Endothelial cell of umbilical vein (primary cell): ENCODE measurements around the gene SMIM21. TPM values are rescaled to one million over a fixed set of nuclear protein-coding genes. Genes with fewer than 3 reads are reported as not detected.

Source experiments
- BruUV-seq: library from RNA; stranded (reverse); fragments of 400-500 nt; replicated peaks from 2 replicates; lab custom pipeline; 2021; lab: Mats Ljungman, UMichigan
- CTCF ChIA-PET: fragments of 300-600, 350-600 bp; sonication (Branson Sonifier 250); formaldehyde crosslinking; loops from one replicate; lab custom pipeline; 2021; ENCODE audit warnings: antibody characterized with exemption, inconsistent platforms; lab: Charles Lee
- POLR2A ChIA-PET: fragments of 300-600, 350-600 bp; sonication (Branson Sonifier 250); formaldehyde crosslinking; loops from one replicate; lab custom pipeline; 2021; ENCODE audit warnings: antibody characterized with exemption, inconsistent platforms; lab: Charles Lee
- DNase-seq: peaks from one replicate; pipeline ENCODE4 v3.0.0-alpha.2; 2011; ENCODE audit warnings: low read depth, low spot score
- FAIRE-seq: peaks from 2 replicates; lab custom pipeline; 2011; peaks lifted over from hg19 to GRCh38; lab: Jason Lieb, UNC
- H2AFZ ChIP-seq: 2 replicates; pipeline ENCODE4 v1.6.0; 2012; ENCODE audit warnings: low read depth, low read length, control low read depth, inconsistent platforms
- H3K27ac ChIP-seq: 2 replicates; pipeline ENCODE4 v1.5.1; 2011; ENCODE audit warnings: low read depth, mild to moderate bottlenecking, control low read depth, low read length, moderate library complexity; ENCODE audit not compliant: insufficient read depth
- H3K27me3 ChIP-seq, 2 experiments: 2 replicates each; pipeline versions ENCODE4 v1.6.0 to v1.6.1; 2011; ENCODE audit warnings: low read length in 2 of 2, mixed read lengths in 1 of 2; ENCODE audit not compliant: control insufficient read depth in 2 of 2, insufficient read depth in 2 of 2
- H3K36me3 ChIP-seq, 2 experiments: 2 replicates in 1 of 2; 3 replicates in 1 of 2; pipeline ENCODE4 v1.5.1; 2011; ENCODE audit warnings: low read length in 2 of 2, mild to moderate bottlenecking in 1 of 2, moderate library complexity in 1 of 2; ENCODE audit not compliant: control insufficient read depth in 2 of 2, insufficient read depth in 2 of 2; ENCODE audit errors: extremely low read depth in 1 of 2
- H3K4me1 ChIP-seq: 3 replicates; pipeline ENCODE4 v1.5.1; 2011; ENCODE audit warnings: mild to moderate bottlenecking, low read length; ENCODE audit not compliant: control insufficient read depth, insufficient read depth; ENCODE audit errors: extremely low read depth
- H3K4me2 ChIP-seq: 2 replicates; pipeline ENCODE4 v1.6.1; 2011; ENCODE audit warnings: low read length, control low read depth, mixed read lengths; ENCODE audit not compliant: insufficient read depth
- H3K4me3 ChIP-seq, 3 experiments: fragments of 200-600 bp in 1 of 3; sonication (generic), shearing (Covaris generic) in 1 of 3; replicated peaks in 1 of 3; 2 replicates each; pipeline ENCODE4 v1.5.1; 2011 to 2016; ENCODE audit warnings: control low read depth in 3 of 3, low read length in 3 of 3, mild to moderate bottlenecking in 2 of 3, inconsistent platforms in 1 of 3, low read depth in 1 of 3, moderate library complexity in 1 of 3; ENCODE audit not compliant: insufficient read depth in 1 of 3
- H3K79me2 ChIP-seq: 2 replicates; pipeline ENCODE4 v1.6.0; 2012; ENCODE audit warnings: low read length, inconsistent platforms; ENCODE audit not compliant: control insufficient read depth, insufficient read depth
- H3K9ac ChIP-seq: replicated peaks from 2 replicates; pipeline ENCODE3; 2011; ENCODE audit warnings: low read length, control low read depth; ENCODE audit not compliant: insufficient read depth; ENCODE audit errors: extremely low read depth
- H3K9me1 ChIP-seq: replicated peaks from 3 replicates; pipeline ENCODE4 v1.6.0; 2011; ENCODE audit warnings: mild to moderate bottlenecking, low read length; ENCODE audit not compliant: control insufficient read depth, insufficient read depth; ENCODE audit errors: extremely low read depth
- H3K9me3 ChIP-seq: replicated peaks from 2 replicates; pipeline ENCODE4 v1.5.1; 2012; ENCODE audit warnings: low read length, inconsistent platforms; ENCODE audit not compliant: control insufficient read depth, insufficient read depth
- H4K20me1 ChIP-seq: replicated peaks from 2 replicates; pipeline ENCODE3; 2011; ENCODE audit warnings: mild to moderate bottlenecking, low read length; ENCODE audit not compliant: control insufficient read depth, insufficient read depth; ENCODE audit errors: extremely low read depth
- CTCF ChIP-seq, 2 donors: IDR thresholded peaks; 1 replicate in 1 of 2; 2 replicates in 1 of 2; pipeline ENCODE4 v1.5.1; 2011; ENCODE audit warnings: low read length in 2 of 2, mild to moderate bottlenecking in 2 of 2, moderate library complexity in 2 of 2, control low read depth in 1 of 2, inconsistent platforms in 1 of 2, low read depth in 1 of 2; ENCODE audit not compliant: insufficient read depth in 1 of 2; ENCODE audit errors: extremely low read depth in 1 of 2
- EZH2 ChIP-seq: IDR thresholded peaks from 2 replicates; pipeline ENCODE4 v1.6.1; 2012; ENCODE audit warnings: borderline replicate concordance, low read depth, mild to moderate bottlenecking, moderate library complexity, low read length, inconsistent platforms; ENCODE audit not compliant: severe bottlenecking
- FOS ChIP-seq: IDR thresholded peaks from 2 replicates; pipeline ENCODE4 v1.6.1; 2011; ENCODE audit warnings: mild to moderate bottlenecking, low read length, moderate library complexity, borderline replicate concordance; ENCODE audit not compliant: insufficient read depth
- GATA2 ChIP-seq: IDR thresholded peaks from 2 replicates; pipeline ENCODE4 v1.7.0; 2011; ENCODE audit warnings: low read depth, mild to moderate bottlenecking, moderate library complexity, mixed read lengths, low read length; ENCODE audit not compliant: insufficient read length, insufficient read depth
- JUN ChIP-seq: IDR thresholded peaks from 2 replicates; pipeline ENCODE4 v1.6.1; 2011; ENCODE audit warnings: borderline replicate concordance, low read depth; ENCODE audit not compliant: insufficient read length, insufficient read depth
- MYC ChIP-seq: IDR thresholded peaks from one replicate; pipeline ENCODE4 v1.6.1; 2011; ENCODE audit warnings: mild to moderate bottlenecking, low read depth, low read length
- POLR2A ChIP-seq: IDR thresholded peaks from 2 replicates; pipeline ENCODE4 v1.6.1; 2012; ENCODE audit warnings: low read depth, mild to moderate bottlenecking, control low read depth, low read length
- POLR2AphosphoS5 ChIP-seq: IDR thresholded peaks from 2 replicates; pipeline ENCODE4 v1.6.1; 2012; ENCODE audit warnings: low read depth, mild to moderate bottlenecking, control low read depth, low read length, moderate library complexity; ENCODE audit not compliant: insufficient read depth
- dilution Hi-C: fragments of 300-500 bp; cut with MboI; formaldehyde crosslinking; loops from one replicate; pipeline ENCODE4 v1.15.0; 2019; ENCODE audit warnings: low sequenced_read_pairs; ENCODE audit not compliant: extremely low pct_ligation_motif_present
- intact Hi-C: fragments of 100-400 bp; cut with micrococcal nuclease; formaldehyde crosslinking; loops from one replicate; pipeline ENCODE4 v1.10.0; 2022
- polyA plus RNA-seq, 4 experiments: library from polyadenylated mRNA; depleted of rRNA in 3 of 4; stranded (reverse) in 3 of 4; unstranded in 1 of 4; fragments of >200 nt; gene quantifications; 2 replicates each; pipeline versions ENCODE4 v1.2.1 to v1.2.3, GENCODE V29; 2011 to 2012; ENCODE audit warnings: missing spikeins in 1 of 4
- total RNA-seq: library from RNA; stranded (reverse); gene quantifications from 2 replicates; pipeline ENCODE4 v1.2.3, GENCODE V29; 2021
- TF ChIP-seq, protein P1 (sequence below): IDR thresholded peaks from 2 replicates; pipeline ENCODE4 v1.6.1; 2011; ENCODE audit not compliant: insufficient read depth, insufficient read length

SMIM21 gene
- total and polyA plus RNA-seq, 2 donors (not counting 3 experiments of a cell fraction or from before 2014, with no cell fraction given): not detected

DNA sequence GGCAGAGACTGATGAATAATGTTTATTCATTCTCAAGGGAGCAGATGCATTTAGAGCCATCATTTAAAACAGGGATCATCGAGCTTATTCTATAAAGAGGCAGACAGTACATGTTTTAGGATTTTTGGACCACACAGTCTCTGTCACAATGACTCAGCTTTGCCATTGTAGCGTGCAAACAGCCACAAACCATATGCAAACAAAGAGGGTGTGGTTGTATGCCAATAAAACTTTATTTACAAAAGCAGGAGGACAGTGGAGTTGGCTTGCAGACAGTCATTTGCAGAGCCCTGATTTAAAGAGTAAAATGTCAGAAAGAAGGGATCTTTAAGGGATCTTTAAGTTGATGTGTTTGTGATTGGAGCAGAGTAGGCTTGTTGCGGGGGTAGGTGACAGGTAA lies 51.5 kb downstream of the SMIM21 start:
- Histone ChIP-seq H3K27ac (no peak overlapping the region), H3K4me1 (no peaks in the 10 kb centered on the region), H2AFZ (no peak overlapping the region), H3K9me3 (no peaks in the 10 kb centered on the region), H4K20me1 (no peaks in the 10 kb centered on the region), H3K27me3 (no peaks in the 10 kb centered on the region), H3K4me3 (no peak overlapping the region), H3K4me2 (no peak overlapping the region), H3K9ac (no peak overlapping the region), H3K9me1 (no peaks in the 10 kb centered on the region), H3K36me3 (no peaks in the 10 kb centered on the region), H3K79me2 (no peaks in the 10 kb centered on the region)
- intact Hi-C loops: no loop called here
- TF ChIP-seq, protein P1, sequence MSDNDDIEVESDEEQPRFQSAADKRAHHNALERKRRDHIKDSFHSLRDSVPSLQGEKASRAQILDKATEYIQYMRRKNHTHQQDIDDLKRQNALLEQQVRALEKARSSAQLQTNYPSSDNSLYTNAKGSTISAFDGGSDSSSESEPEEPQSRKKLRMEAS: no peak
- TF ChIP-seq EZH2 (no peak), GATA2 (no peak), POLR2A (no peak), MYC (no peak), JUN (no peak), POLR2AphosphoS5 (no peak), FOS (no peak), CTCF (IDR thresholded peaks at IDR 0.05; ENCODE audit: extremely low read depth in 1 of 2, insufficient read depth in 1 of 2, low read depth in 1 of 2, low read length in 2 of 2) (no peak)
- dilution Hi-C loops: no loop called here
- CTCF ChIA-PET: no interaction called here
- FAIRE-seq (no peak), DNase-seq (no peak)
- BruUV-seq: no TSS peak
- POLR2A ChIA-PET: no interaction called here
